ENCODE results near the gene TPP1.

TPP1 gene

DNA sequence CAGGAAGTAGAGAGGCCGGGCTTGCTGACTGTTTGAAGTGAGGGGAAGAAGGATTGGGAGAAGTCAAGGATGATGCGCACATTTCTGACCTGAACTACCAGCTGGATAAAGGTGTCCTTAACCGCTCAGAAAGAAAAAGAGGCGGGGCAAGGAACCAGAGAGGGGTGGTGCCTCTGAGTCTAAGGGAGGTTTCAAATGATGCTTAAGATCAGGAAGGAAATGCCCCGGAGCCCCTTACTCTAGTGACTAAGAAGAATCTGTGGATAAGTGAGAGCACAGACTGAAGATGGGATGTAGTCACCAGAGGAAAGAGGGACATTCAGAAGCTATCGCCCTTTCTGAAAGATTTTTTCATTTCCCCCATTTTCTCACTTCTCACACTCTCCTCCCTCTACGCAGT lies 23.7 kb upstream of the TPP1 start:
- no peak for DNase-seq (ENCODE audit: low spot score)
- ChIA-PET POLR2A (ENCODE audit: low non-redundant PET) (no interaction called here), CTCF (interaction anchor here (0.5 kb wide), 1 partner anchor 25 kb away, joined by 5 read pairs; no protein-coding TSS in a partner anchor)
- TF ChIP-seq, protein P1, sequence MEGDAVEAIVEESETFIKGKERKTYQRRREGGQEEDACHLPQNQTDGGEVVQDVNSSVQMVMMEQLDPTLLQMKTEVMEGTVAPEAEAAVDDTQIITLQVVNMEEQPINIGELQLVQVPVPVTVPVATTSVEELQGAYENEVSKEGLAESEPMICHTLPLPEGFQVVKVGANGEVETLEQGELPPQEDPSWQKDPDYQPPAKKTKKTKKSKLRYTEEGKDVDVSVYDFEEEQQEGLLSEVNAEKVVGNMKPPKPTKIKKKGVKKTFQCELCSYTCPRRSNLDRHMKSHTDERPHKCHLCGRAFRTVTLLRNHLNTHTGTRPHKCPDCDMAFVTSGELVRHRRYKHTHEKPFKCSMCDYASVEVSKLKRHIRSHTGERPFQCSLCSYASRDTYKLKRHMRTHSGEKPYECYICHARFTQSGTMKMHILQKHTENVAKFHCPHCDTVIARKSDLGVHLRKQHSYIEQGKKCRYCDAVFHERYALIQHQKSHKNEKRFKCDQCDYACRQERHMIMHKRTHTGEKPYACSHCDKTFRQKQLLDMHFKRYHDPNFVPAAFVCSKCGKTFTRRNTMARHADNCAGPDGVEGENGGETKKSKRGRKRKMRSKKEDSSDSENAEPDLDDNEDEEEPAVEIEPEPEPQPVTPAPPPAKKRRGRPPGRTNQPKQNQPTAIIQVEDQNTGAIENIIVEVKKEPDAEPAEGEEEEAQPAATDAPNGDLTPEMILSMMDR (conservative IDR thresholded peaks at IDR 0.05; ENCODE audit: low read depth) = no peak
- no peak overlapping the region for H3K27ac ChIP-seq

DNA sequence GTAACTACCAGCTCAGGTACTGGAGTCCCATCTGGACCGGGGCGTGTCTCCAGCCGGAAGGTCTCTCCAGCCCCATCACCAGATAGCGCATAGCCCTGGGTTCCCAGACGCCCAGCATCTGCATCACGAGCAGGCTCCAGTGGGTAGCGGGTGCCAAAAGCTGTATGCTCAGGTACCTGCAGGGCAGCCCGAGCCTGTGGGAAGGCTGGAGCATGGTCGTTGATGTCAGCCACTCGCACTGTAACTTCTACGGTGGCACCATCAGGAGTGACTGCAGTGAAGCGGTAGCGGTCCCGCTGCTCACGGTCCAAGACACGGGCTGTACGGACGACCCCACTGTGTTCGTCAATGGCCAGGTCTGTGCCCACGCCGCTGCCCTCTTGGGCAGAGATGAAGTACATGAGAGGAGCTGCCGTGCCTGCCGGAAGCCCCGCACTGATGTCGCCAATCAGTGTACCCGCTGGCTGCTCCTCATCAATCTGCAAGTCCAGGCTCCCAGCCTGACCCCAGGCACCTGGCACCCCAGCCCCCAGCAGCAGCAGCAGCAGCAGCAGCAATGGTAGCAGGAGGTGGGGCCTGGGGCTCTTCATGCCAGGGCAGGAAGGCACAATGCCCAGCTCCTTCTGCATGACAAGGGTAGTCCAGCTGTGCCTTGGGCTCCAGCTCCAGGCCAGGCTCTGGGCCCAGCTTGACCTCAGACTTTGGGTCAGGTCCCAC lies 21.9 kb upstream of the TPP1 start:
- TF ChIP-seq, protein P1 (conservative IDR thresholded peaks at IDR 0.05; ENCODE audit: low read depth) = no peak
- ChIA-PET POLR2A (ENCODE audit: low non-redundant PET) (no interaction called here), CTCF (interaction anchor here (0.6 kb wide), 1 partner anchor 1049 kb away, joined by 3 read pairs; no protein-coding TSS in a partner anchor)
- no peak overlapping the region for H3K27ac ChIP-seq
- no peak for DNase-seq (ENCODE audit: low spot score)

DNA sequence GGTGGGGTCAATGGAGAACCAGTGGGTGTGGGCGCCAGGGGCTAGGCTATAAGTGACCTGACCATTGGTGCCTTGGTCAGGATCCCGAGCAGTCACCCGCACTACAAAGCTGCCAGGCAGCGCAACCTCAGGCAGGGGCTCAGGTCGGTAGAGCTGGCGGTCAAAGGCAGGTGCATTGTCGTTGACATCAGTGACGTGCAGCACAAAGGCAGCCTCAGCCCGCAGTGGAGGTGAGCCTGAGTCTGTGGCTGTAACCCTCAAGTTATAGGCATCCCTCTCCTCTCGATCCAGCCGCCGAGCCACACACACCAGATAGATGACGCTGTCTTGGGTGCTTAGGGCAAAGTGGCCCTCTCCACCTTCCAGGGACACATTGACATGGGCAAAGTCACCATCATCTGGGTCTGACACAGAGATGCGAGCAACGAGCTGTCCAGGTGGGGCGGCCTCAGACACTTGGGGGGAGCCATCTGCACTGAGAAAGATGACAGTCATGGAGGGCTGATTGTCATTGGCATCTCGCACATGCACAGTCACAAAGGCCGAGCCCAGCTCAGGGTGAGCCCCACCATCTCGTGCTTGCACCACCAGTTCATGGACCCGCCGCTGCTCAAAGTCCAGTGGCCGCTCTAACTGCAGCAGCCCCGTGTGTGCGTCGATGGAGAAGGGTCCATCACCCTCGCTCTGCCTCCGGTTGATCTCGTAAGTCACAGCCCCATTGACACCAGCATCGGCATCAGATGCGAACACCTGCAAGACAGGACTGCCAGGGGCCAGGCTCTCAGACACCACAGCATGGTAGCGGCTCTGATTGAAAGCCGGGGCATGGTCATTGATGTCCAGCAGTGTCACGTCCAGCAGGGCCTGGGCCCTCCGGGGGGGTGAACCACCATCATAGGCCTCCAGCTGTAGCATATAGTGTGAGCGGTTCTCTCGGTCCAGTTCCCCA lies 21.1 kb upstream of the TPP1 start:
- TF ChIP-seq, protein P1 (conservative IDR thresholded peaks at IDR 0.05; ENCODE audit: low read depth) = no peak
- POLR2A ChIA-PET (ENCODE audit: low non-redundant PET) = no interaction called here
- CTCF ChIA-PET = interaction anchor here (1.0 kb wide), 1 partner anchor 43 kb away, joined by 3 read pairs; the partner anchor contains the start of gene MRPL17
- no peak for DNase-seq (ENCODE audit: low spot score)
- H3K27ac ChIP-seq = no peak overlapping the region

DNA sequence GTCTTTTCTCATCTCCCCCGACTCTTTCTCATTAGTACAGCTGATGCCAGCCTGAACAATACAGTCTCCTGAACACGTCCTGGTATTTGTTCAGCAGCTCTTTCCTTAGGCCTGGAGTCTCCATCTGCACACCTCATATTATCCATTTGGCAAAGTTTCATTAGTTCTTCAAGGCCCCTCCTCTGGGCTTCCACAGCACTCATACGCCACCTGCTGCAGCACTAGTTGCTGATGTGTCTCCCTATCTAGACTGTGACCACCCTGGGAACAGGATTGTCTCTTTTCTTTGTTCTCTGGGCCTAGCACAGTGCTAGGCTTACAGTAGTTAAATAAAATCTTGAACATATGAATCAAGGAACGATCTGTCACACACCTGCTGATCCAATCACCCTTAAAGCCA lies 19.2 kb upstream of the TPP1 start:
- TF ChIP-seq, protein P1 (conservative IDR thresholded peaks at IDR 0.05; ENCODE audit: low read depth) = no peak
- DNase-seq (ENCODE audit: low spot score) = no peak
- H3K27ac ChIP-seq = no peak overlapping the region
- CTCF ChIA-PET = no interaction called here
- POLR2A ChIA-PET (ENCODE audit: low non-redundant PET) = no interaction called here

DNA sequence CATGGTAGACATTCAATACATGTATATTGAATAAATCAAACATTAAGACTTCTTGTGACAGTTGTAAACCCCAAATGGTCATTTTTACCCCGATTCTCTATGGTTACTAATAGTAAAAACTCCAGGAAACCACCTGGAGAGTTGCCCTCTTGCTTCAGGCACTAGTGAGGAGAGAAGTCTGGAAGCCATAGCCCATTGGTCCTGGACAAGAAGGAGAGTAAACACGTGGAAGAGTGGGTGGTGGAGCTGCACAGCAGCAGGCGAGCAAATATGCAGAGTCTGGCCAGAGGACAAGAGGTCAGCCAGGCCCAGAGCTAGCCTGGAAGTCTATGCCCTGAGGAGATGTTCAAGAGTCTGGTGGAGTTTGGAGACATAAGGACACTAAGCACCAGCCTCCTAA lies 18.6 kb upstream of the TPP1 start:
- CTCF ChIA-PET = no interaction called here
- no peak overlapping the region for H3K27ac ChIP-seq
- TF ChIP-seq, protein P1 (conservative IDR thresholded peaks at IDR 0.05; ENCODE audit: low read depth) = no peak
- no peak for DNase-seq (ENCODE audit: low spot score)
- POLR2A ChIA-PET (ENCODE audit: low non-redundant PET) = no interaction called here

- no peak for DNase-seq (ENCODE audit: low spot score)
- TF ChIP-seq, protein P1 (conservative IDR thresholded peaks at IDR 0.05; ENCODE audit: low read depth) = no peak
- POLR2A ChIA-PET (ENCODE audit: low non-redundant PET) = no interaction called here
- no peak overlapping the region for H3K27ac ChIP-seq
- CTCF ChIA-PET = interaction anchor here (1.5 kb wide), 1 partner anchor 31 kb away, joined by 3 read pairs; no protein-coding TSS in a partner anchor
Observed at GRCh38 chr11:6636480-6636879, 17.3 kb upstream of the TPP1 start.

Measured in RWPE1 (cell line).